H1 (cell line): ENCODE data around the gene DSTYK. TPM values are rescaled to one million over a fixed set of nuclear protein-coding genes. Genes with fewer than 3 reads are reported as not detected.

Source experiments
- CTCF ChIA-PET: fragments of 300-600 bp; sonication (Branson Sonifier 250); formaldehyde crosslinking; loops from one replicate; lab custom pipeline; 2021; ENCODE audit not compliant: partially characterized antibody; lab: Charles Lee
- POLR2A ChIA-PET: fragments of 300-600 bp; sonication (Branson Sonifier 250); formaldehyde crosslinking; loops from one replicate; lab custom pipeline; 2021; ENCODE audit warnings: inconsistent platforms; ENCODE audit not compliant: partially characterized antibody; lab: Charles Lee
- DNase-seq, 2 experiments: peaks; one replicate each; pipeline versions ENCODE4 v3.0.0 to v3.0.0-alpha.2; 2010 to 2022; ENCODE audit warnings: low spot score in 2 of 2, low read depth in 1 of 2, mixed read lengths in 1 of 2
- FAIRE-seq: peaks from 2 replicates; lab custom pipeline; 2011; peaks lifted over from hg19 to GRCh38; lab: Jason Lieb, UNC
- H2AFZ ChIP-seq: 2 replicates; pipeline ENCODE4 v1.8.1; 2012; ENCODE audit warnings: low read length, inconsistent platforms
- H2AK5ac ChIP-seq: 2 replicates; pipeline ENCODE4 v1.6.1; 2013; ENCODE audit warnings: low read depth, low read length
- H2BK120ac ChIP-seq: replicated peaks from 2 replicates; pipeline ENCODE3; 2013; ENCODE audit warnings: low read depth, low read length, inconsistent platforms
- H2BK12ac ChIP-seq: 2 replicates; pipeline ENCODE4 v1.6.1; 2013; ENCODE audit warnings: low read depth, low read length
- H2BK15ac ChIP-seq: 2 replicates; pipeline ENCODE4 v1.6.1; 2013; ENCODE audit warnings: low read length
- H2BK20ac ChIP-seq: 2 replicates; pipeline ENCODE4 v1.6.1; 2013; ENCODE audit warnings: low read length
- H2BK5ac ChIP-seq: 2 replicates; pipeline ENCODE4 v1.6.1; 2013; ENCODE audit warnings: low read depth, low read length
- H3K14ac ChIP-seq: 2 replicates; pipeline ENCODE4 v1.6.1; 2013; ENCODE audit warnings: inconsistent platforms; ENCODE audit not compliant: insufficient read length
- H3K18ac ChIP-seq: 2 replicates; pipeline ENCODE4 v1.6.1; 2013; ENCODE audit warnings: low read length; ENCODE audit errors: extremely low read depth
- H3K23ac ChIP-seq: 2 replicates; pipeline ENCODE4 v1.6.1; 2013; ENCODE audit warnings: inconsistent platforms; ENCODE audit not compliant: insufficient read length
- H3K23me2 ChIP-seq: 2 replicates; pipeline ENCODE4 v1.6.1; 2013; ENCODE audit warnings: low read depth, low read length
- H3K27ac ChIP-seq: 2 replicates; pipeline ENCODE4 v1.6.1; 2011; ENCODE audit warnings: low read depth, low read length, inconsistent platforms
- H3K27me3 ChIP-seq, 4 experiments: replicated peaks in 1 of 4; 1 replicate in 1 of 4; 2 replicates in 3 of 4; pipeline versions ENCODE4 v1.6.1 to v1.8.1; 2011 to 2013; ENCODE audit warnings: low read length in 3 of 4, mild to moderate bottlenecking in 3 of 4, inconsistent platforms in 2 of 4, mixed read lengths in 2 of 4, moderate library complexity in 1 of 4; ENCODE audit not compliant: control insufficient read depth in 3 of 4, insufficient read depth in 3 of 4; ENCODE audit errors: extremely low read depth in 1 of 4
- H3K36me3 ChIP-seq, 4 experiments: 2 replicates each; pipeline versions ENCODE4 v1.6.1 to v1.8.1; 2011 to 2013; ENCODE audit warnings: mild to moderate bottlenecking in 4 of 4, low read length in 3 of 4, moderate library complexity in 2 of 4, control low read depth in 1 of 4, inconsistent platforms in 1 of 4; ENCODE audit not compliant: insufficient read depth in 4 of 4, control insufficient read depth in 2 of 4
- H3K4ac ChIP-seq: replicated peaks from 2 replicates; pipeline ENCODE3; 2013; ENCODE audit warnings: low read length, low read depth, mixed read lengths, inconsistent platforms; ENCODE audit not compliant: insufficient read length
- H3K4me1 ChIP-seq, 4 experiments: replicated peaks in 1 of 4; 1 replicate in 1 of 4; 2 replicates in 3 of 4; pipeline versions ENCODE4 v1.6.1 to v1.8.1; 2011 to 2013; ENCODE audit warnings: low read length in 3 of 4, inconsistent platforms in 2 of 4, mixed read lengths in 1 of 4; ENCODE audit not compliant: insufficient read depth in 4 of 4, control insufficient read depth in 3 of 4
- H3K4me2 ChIP-seq, 2 experiments: 2 replicates each; pipeline versions ENCODE4 v1.6.1 to v1.8.1; 2011 to 2013; ENCODE audit warnings: low read depth in 2 of 2, low read length in 2 of 2, control low read depth in 1 of 2, inconsistent platforms in 1 of 2, mild to moderate bottlenecking in 1 of 2; ENCODE audit not compliant: insufficient read depth in 1 of 2
- H3K4me3 ChIP-seq, 4 experiments: fragments of 200-600, 300-600 bp in 1 of 4; sonication (generic), shearing (Covaris generic), sonication (Bioruptor Twin) in 1 of 4; 2 replicates each; pipeline versions ENCODE4 v1.5.1 to v1.8.1; 2011 to 2016; ENCODE audit warnings: low read length in 4 of 4, low read depth in 3 of 4, control low read depth in 2 of 4, inconsistent platforms in 2 of 4, mild to moderate bottlenecking in 2 of 4, mixed read lengths in 1 of 4, moderate library complexity in 1 of 4; ENCODE audit not compliant: insufficient read depth in 2 of 4; ENCODE audit errors: extremely low read depth in 1 of 4
- H3K56ac ChIP-seq: replicated peaks from 2 replicates; pipeline ENCODE3; 2013; ENCODE audit warnings: low read depth, mild to moderate bottlenecking, mixed read lengths, low read length, inconsistent platforms; ENCODE audit not compliant: insufficient read length
- H3K79me1 ChIP-seq: 2 replicates; pipeline ENCODE4 v1.6.1; 2013; ENCODE audit warnings: low read depth, low read length, control low read depth
- H3K79me2 ChIP-seq, 2 experiments: 2 replicates each; pipeline versions ENCODE4 v1.6.1 to v1.8.1; 2012 to 2013; ENCODE audit warnings: low read length in 2 of 2, mild to moderate bottlenecking in 2 of 2, inconsistent platforms in 1 of 2; ENCODE audit not compliant: insufficient read depth in 2 of 2, control insufficient read depth in 1 of 2
- H3K9ac ChIP-seq, 4 experiments: replicated peaks in 1 of 4; 1 replicate in 1 of 4; 2 replicates in 3 of 4; pipeline versions ENCODE4 v1.6.1 to v1.8.1; 2011 to 2013; ENCODE audit warnings: low read depth in 3 of 4, low read length in 3 of 4, control low read depth in 2 of 4, mild to moderate bottlenecking in 2 of 4, moderate library complexity in 2 of 4, inconsistent platforms in 1 of 4; ENCODE audit errors: extremely low read depth in 1 of 4
- H3K9me3 ChIP-seq, 2 experiments: 2 replicates each; pipeline versions ENCODE4 v1.6.1 to v1.8.1; 2012 to 2013; ENCODE audit warnings: mild to moderate bottlenecking in 2 of 2, moderate library complexity in 2 of 2, control low read depth in 1 of 2, inconsistent platforms in 1 of 2, low read depth in 1 of 2, low read length in 1 of 2, mixed read lengths in 1 of 2; ENCODE audit not compliant: insufficient read depth in 2 of 2
- H4K20me1 ChIP-seq, 2 experiments: replicated peaks in 1 of 2; 2 replicates each; pipeline versions ENCODE3 to v1.8.1; 2011 to 2013; ENCODE audit warnings: inconsistent platforms in 2 of 2, low read length in 2 of 2, mild to moderate bottlenecking in 1 of 2; ENCODE audit not compliant: insufficient read depth in 2 of 2, control insufficient read depth in 1 of 2
- H4K5ac ChIP-seq: 2 replicates; pipeline ENCODE4 v1.6.1; 2013; ENCODE audit warnings: low read length, low read depth, mixed read lengths, inconsistent platforms; ENCODE audit not compliant: insufficient read length
- H4K8ac ChIP-seq: 2 replicates; pipeline ENCODE4 v1.8.0; 2013; ENCODE audit warnings: mild to moderate bottlenecking, moderate library complexity, low read length, inconsistent platforms; ENCODE audit not compliant: insufficient read depth; ENCODE audit errors: extremely low read depth
- H4K91ac ChIP-seq: replicated peaks from 2 replicates; pipeline ENCODE3; 2013; ENCODE audit warnings: low read length, mixed read lengths, inconsistent platforms; ENCODE audit not compliant: insufficient read length
- ASH2L ChIP-seq: fragments of 200-600, 300-600 bp; sonication (generic); IDR thresholded peaks from one replicate; pipeline ENCODE4 v1.7.1; 2017; ENCODE audit warnings: low read length
- EP300 ChIP-seq, 2 experiments: IDR thresholded peaks; 1 replicate in 1 of 2; 2 replicates in 1 of 2; pipeline ENCODE4 v1.6.1; 2011 to 2012; ENCODE audit warnings: low read depth in 2 of 2, low read length in 2 of 2, mild to moderate bottlenecking in 2 of 2, borderline replicate concordance in 1 of 2, inconsistent platforms in 1 of 2, moderate library complexity in 1 of 2
- JUND ChIP-seq: IDR thresholded peaks from 2 replicates; pipeline ENCODE4 v1.6.1; 2011; ENCODE audit warnings: mild to moderate bottlenecking, improper control_type of control experiment, low read length
- KDM5A ChIP-seq: fragments of 200-600 bp; IDR thresholded peaks from 2 replicates; pipeline ENCODE4 v1.7.1; 2012; ENCODE audit warnings: mild to moderate bottlenecking, low read length, inconsistent platforms, mixed read lengths
- POU5F1 ChIP-seq: IDR thresholded peaks from 2 replicates; pipeline ENCODE4 v1.6.1; 2011; ENCODE audit warnings: low read depth, mild to moderate bottlenecking, low read length, moderate library complexity
- SP1 ChIP-seq: IDR thresholded peaks from 2 replicates; pipeline ENCODE4 v1.6.1; 2011; ENCODE audit warnings: low read depth, low read length
- SP4 ChIP-seq: IDR thresholded peaks from 2 replicates; pipeline ENCODE4 v1.6.1; 2012; ENCODE audit warnings: low read length, inconsistent platforms
- ZNF274 ChIP-seq: IDR thresholded peaks from 2 replicates; pipeline ENCODE4 v1.7.0; 2012; ENCODE audit warnings: low read length, borderline replicate concordance; ENCODE audit errors: extremely low read depth
- WGBS, 2 experiments: shearing (Covaris generic) in 1 of 2; methylation state at CpG; one replicate each; pipeline versions ENCODE4 v1.1.6 to v1.1.7; 2013 to 2015; ENCODE audit warnings: low lambda C conversion rate in 2 of 2, mixed read lengths in 2 of 2, inconsistent platforms in 1 of 2, low coverage in 1 of 2, missing lambda C conversion rate in 1 of 2; ENCODE audit not compliant: insufficient replicate concordance in 2 of 2, insufficient coverage in 1 of 2, insufficient read length in 1 of 2; ENCODE audit errors: extremely low coverage in 1 of 2, missing lambda C conversion rate in 1 of 2; 5-methylcytosine and 5-hydroxymethylcytosine counted together
- polyA plus RNA-seq, 7 experiments: library from polyadenylated mRNA; depleted of rRNA in 3 of 7; stranded (reverse) in 5 of 7; unstranded in 2 of 7; fragments of >200 nt in 5 of 7; fragments of 200-250 nt in 2 of 7; gene quantifications; 1 replicate in 5 of 7; 2 replicates in 1 of 7; 4 replicates in 1 of 7; pipeline versions ENCODE4 v1.2.1 to v1.2.3, GENCODE V29; 2011 to 2013; ENCODE audit warnings: missing spikeins in 2 of 7, mixed read lengths in 2 of 7
- total RNA-seq: library from RNA; stranded (reverse); fragmentation: NEBNext Ultra II Directional; extraction: Animal tissue kit (Norgen Biotek cat#: 25700); gene quantifications from 2 replicates; pipeline ENCODE4 v1.2.1, GENCODE V29; 2021
- TF ChIP-seq, protein P1 (sequence below), 3 experiments: IDR thresholded peaks; 1 replicate in 2 of 3; 2 replicates in 1 of 3; pipeline versions ENCODE4 v1.5.1 to v1.6.1; 2011; ENCODE audit warnings: low read length in 3 of 3, mild to moderate bottlenecking in 3 of 3, inconsistent platforms in 2 of 3, low read depth in 1 of 3, moderate library complexity in 1 of 3; ENCODE audit not compliant: insufficient read depth in 1 of 3; ENCODE audit errors: control extremely low read depth in 1 of 3
- TF ChIP-seq, protein P2 (sequence below): IDR thresholded peaks from 2 replicates; pipeline ENCODE4 v1.6.1; 2012; ENCODE audit warnings: inconsistent platforms

The DSTYK gene
- total and polyA plus RNA-seq, 2 of the 8 experiments (the other 6 are each of a cell fraction or from before 2014, with no cell fraction given) = 2.7 to 8.5 TPM

DNA sequence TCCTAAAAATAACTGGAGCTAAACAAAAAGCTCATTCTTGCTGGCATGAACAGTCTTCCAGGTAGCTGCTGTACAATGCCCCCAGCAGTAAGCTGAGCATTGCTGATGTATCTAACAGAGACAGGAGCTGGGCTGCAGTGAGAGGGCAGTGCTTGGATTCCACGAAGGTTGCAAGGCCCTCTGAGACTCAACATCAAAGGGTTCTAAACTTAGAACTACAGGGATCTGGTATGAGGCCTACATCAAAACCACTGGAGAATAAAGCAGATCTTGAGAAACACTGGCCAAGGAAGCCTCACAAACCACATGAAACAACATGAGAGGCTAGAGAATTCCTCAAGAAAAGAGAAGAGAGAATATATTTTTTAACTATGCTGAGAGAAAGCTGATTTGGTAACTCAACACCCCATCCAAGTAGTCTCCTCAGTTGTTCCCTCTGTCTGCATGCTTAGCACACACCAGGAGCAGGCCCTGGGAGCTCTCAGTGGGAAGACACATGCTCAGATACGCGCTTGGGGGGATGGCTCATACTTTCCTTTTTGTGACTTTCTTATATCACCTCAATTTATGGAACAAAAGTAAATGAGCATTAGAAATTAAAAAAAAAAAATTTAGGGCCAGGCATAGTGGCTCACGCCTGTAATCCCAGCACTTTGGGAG is 27.7 kb downstream of the DSTYK start:
- Histone ChIP-seq H3K4me3 (no peak overlapping the region), H4K91ac (no peak overlapping the region), H3K4ac (no peak overlapping the region), H3K79me1 (peaks cover 2% of the 10 kb centered on the region; the same call in 1 of the 2 replicates), H2BK120ac (no peak overlapping the region), H3K9me3 (no peaks in the 10 kb centered on the region), H2BK5ac (no peak overlapping the region), H2BK12ac (no peak overlapping the region), H4K8ac (no peak overlapping the region), H3K4me2 (no peak overlapping the region), H3K36me3 (peaks cover 0 to 3% (median 0%) of the 10 kb centered on the region in 4 experiments; a peak in 1 of 8 replicates), H4K20me1 (no peaks in the 10 kb centered on the region), H3K14ac (no peak overlapping the region), H2AK5ac (no peak overlapping the region), H3K79me2 (peaks cover 0 to 15% of the 10 kb centered on the region in 2 experiments; a peak in 2 of 4 replicates), H3K18ac (no peak overlapping the region), H2AFZ (no peak overlapping the region), H3K23ac (no peak overlapping the region), H3K27ac (no peak overlapping the region), H2BK15ac (no peak overlapping the region), H3K27me3 (no peaks in the 10 kb centered on the region), H4K5ac (no peak overlapping the region), H3K9ac (no peak overlapping the region), H3K56ac (no peak overlapping the region), H3K23me2 (no peaks in the 10 kb centered on the region), H3K4me1 (peaks cover 2 to 13% (median 5%) of the 10 kb centered on the region in 4 experiments; a peak in 5 of 7 replicates), H2BK20ac (no peak overlapping the region)
- ChIA-PET CTCF (interaction anchor here (0.6 to 2.0 kb wide), 4 partner anchors 8 to 154 kb away, joined by 3 to 8 read pairs (median 6); no protein-coding TSS in a partner anchor), POLR2A (interaction anchor here (0.5 to 1.0 kb wide), 2 partner anchors 22 to 44 kb away, joined by 3 to 5 read pairs; partner anchors contain the start of gene TMCC2)
- FAIRE-seq (no peak), DNase-seq (no peak)
- WGBS, 2 experiments = 77% methylated on average over 4 of the region's 4 CpGs; no CpG with 5 or more reads in 1 of the 2 experiments
- TF ChIP-seq POU5F1 = no peak
- no peak for TF ChIP-seq JUND
- TF ChIP-seq SP4 = no peak
- TF ChIP-seq EP300 (IDR thresholded peaks at IDR 0.05; ENCODE audit: borderline replicate concordance in 1 of 2, low read depth in 2 of 2, low read length in 2 of 2) = no peak
- TF ChIP-seq, protein P1, sequence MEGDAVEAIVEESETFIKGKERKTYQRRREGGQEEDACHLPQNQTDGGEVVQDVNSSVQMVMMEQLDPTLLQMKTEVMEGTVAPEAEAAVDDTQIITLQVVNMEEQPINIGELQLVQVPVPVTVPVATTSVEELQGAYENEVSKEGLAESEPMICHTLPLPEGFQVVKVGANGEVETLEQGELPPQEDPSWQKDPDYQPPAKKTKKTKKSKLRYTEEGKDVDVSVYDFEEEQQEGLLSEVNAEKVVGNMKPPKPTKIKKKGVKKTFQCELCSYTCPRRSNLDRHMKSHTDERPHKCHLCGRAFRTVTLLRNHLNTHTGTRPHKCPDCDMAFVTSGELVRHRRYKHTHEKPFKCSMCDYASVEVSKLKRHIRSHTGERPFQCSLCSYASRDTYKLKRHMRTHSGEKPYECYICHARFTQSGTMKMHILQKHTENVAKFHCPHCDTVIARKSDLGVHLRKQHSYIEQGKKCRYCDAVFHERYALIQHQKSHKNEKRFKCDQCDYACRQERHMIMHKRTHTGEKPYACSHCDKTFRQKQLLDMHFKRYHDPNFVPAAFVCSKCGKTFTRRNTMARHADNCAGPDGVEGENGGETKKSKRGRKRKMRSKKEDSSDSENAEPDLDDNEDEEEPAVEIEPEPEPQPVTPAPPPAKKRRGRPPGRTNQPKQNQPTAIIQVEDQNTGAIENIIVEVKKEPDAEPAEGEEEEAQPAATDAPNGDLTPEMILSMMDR (IDR thresholded peaks at IDR 0.05; ENCODE audit: control extremely low read depth in 1 of 3, insufficient read depth in 1 of 3, low read depth in 1 of 3, low read length in 3 of 3) = no peak
- TF ChIP-seq ASH2L = no peak
- TF ChIP-seq, protein P2, sequence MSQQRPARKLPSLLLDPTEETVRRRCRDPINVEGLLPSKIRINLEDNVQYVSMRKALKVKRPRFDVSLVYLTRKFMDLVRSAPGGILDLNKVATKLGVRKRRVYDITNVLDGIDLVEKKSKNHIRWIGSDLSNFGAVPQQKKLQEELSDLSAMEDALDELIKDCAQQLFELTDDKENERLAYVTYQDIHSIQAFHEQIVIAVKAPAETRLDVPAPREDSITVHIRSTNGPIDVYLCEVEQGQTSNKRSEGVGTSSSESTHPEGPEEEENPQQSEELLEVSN = no peak
- TF ChIP-seq ZNF274 = no peak
- TF ChIP-seq SP1 = no peak
- TF ChIP-seq KDM5A = no peak
